Heart left ventricle (tissue), 13 donors: Measurements from ENCODE around the gene LETM1.

Source experiments
- CTCF ChIP-seq, 12 donors: fragments of 200-600 bp; sonication (generic) in 4 of 12; IDR thresholded peaks; one replicate each; pipeline versions ENCODE4 v1.5.0 to v1.8.0; 2018 to 2022; ENCODE audit warnings: antibody characterized with exemption in 12 of 12, mild to moderate bottlenecking in 5 of 12
- POLR2A ChIP-seq, 2 donors: fragments of 450-650 bp; IDR thresholded peaks; one replicate each; pipeline ENCODE4 v1.6.1; 2017; ENCODE audit warnings: antibody characterized with exemption in 2 of 2, mild to moderate bottlenecking in 2 of 2, moderate library complexity in 2 of 2
- donor health status: ischemic (EF 13 %, LVEDD 7.1; RV severe dilation, severe dysfunction).
- donor health status: DM: no; HTN: yes; CAD: no.
- donor health status: DM: no; HTN: no; CAD: no.
- donor health status: ischemic (EF 25% LVEDD 6.9; RV normal size, moderate dysfunction).
- donor health status: ischemic (EF 25% LVEDD 5.7; RV mildly dilated, moderate dysfunction).
- donor health status: ischemic (EF 35%, LVEDD 5.7; RV mildly dilated, moderate dysfunction).
- donor health status: nonischemic (EF 11% LVEDD 7.7; RV severe dilation, severe dysfunction).
- donor health status: DM: yes; HTN: yes; CAD: no.
- donor health status: PGD.
- donor health status: ischemic (EF 29% LVEDD 5.4; RV normal size, mild dysfunction).
- donor health status: nonischemic (EF 23%, LVEDD 6.1; RV moderate dilation, normal function).

DNA sequence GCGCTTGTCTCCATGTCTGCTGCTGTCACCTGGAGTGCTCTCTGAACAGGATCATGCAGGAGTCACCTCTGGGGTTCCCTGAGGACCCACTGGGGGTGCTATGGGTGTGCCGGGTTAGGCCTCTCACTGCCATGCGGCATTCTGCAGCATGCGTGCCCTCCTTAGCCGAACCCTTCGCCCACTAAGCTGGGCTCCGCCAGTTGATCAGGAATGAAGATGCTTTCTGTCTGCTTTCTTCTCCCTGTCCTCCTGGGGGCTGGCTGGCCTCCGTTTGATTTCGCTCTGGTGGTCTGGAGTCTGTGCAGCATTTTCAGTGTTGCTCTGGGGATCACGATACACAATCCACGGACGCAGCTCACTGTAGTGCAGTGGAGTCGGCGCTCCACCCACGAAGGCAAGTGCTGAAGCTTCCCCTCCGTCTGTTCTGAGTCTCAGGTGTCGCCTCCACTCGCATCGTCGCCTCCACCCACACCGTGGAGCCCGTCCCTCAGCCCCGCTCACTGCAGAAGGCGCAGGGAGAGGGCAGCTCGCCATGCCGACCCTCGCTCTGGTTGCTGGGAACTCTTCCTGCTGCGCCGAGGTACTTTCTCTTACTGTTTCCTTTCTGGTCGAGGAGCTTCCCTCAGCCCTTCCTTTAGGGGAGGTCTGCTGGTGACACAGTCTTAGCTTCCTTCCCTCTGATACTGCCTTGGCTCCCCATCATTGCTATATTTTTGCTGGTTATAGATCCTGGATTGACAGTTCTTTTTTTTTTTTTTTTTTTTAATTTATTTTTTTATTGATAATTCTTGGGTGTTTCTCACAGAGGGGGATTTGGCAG, 29.2 kb downstream of the LETM1 start:
- TF ChIP-seq POLR2A (IDR thresholded peaks at IDR 0.05), result no peak
- TF ChIP-seq CTCF (IDR thresholded peaks at IDR 0.05), result no peak
